Skeletal muscle tissue (tissue), 4 donors: ENCODE data around the gene ADH7. TPM values are rescaled to one million over a fixed set of nuclear protein-coding genes. Genes with fewer than 3 reads are reported as not detected.
"Not testable (repeated sequence)": the region's sequence is repeated elsewhere in the genome, so short reads cannot be mapped to it uniquely, and the experiment has no call there.

Experiments
- H3K27ac ChIP-seq: one replicate; pipeline ENCODE4 v1.7.0; 2013; ENCODE audit warnings: mild to moderate bottlenecking, low read depth, low read length, inconsistent platforms
- H3K27me3 ChIP-seq, 3 donors: one replicate each; pipeline ENCODE4 v1.7.0; 2013; ENCODE audit warnings: low read length in 3 of 3; ENCODE audit not compliant: control insufficient read depth in 3 of 3, insufficient read depth in 3 of 3
- H3K36me3 ChIP-seq, 3 donors: one replicate each; pipeline ENCODE4 v1.7.0; 2013; ENCODE audit warnings: low read length in 3 of 3; ENCODE audit not compliant: control insufficient read depth in 3 of 3, insufficient read depth in 3 of 3
- H3K4me1 ChIP-seq, 3 donors: one replicate each; pipeline ENCODE4 v1.7.0; 2013; ENCODE audit warnings: low read length in 3 of 3, mild to moderate bottlenecking in 3 of 3; ENCODE audit not compliant: control insufficient read depth in 3 of 3, insufficient read depth in 3 of 3
- H3K4me3 ChIP-seq, 3 donors: one replicate each; pipeline ENCODE4 v1.7.0; 2013; ENCODE audit warnings: low read length in 3 of 3
- H3K9ac ChIP-seq, 3 donors: one replicate each; pipeline ENCODE4 v1.7.0; 2013; ENCODE audit warnings: low read length in 3 of 3, mild to moderate bottlenecking in 3 of 3, moderate library complexity in 2 of 3, low read depth in 1 of 3
- H3K9me3 ChIP-seq, 3 donors: one replicate each; pipeline ENCODE4 v1.7.0; 2013; ENCODE audit warnings: low read length in 3 of 3; ENCODE audit not compliant: control insufficient read depth in 3 of 3
- total RNA-seq: library from RNA; depleted of rRNA; stranded (reverse); fragments of >200 nt; gene quantifications from one replicate; pipeline ENCODE4 v1.2.3, GENCODE V29; 2014
- donor health status: Osteomylitis.

The ADH7 gene
- total RNA-seq, 1 donor from 2014 or later = not detected

GRCh38 chr4:99430106-99430505 lies 5.0 kb downstream of the ADH7 start:
- Histone ChIP-seq H3K27me3 (no peaks in the 10 kb centered on the region), H3K4me3 (no peak overlapping the region), H3K9me3 (no peaks in the 10 kb centered on the region)

DNA sequence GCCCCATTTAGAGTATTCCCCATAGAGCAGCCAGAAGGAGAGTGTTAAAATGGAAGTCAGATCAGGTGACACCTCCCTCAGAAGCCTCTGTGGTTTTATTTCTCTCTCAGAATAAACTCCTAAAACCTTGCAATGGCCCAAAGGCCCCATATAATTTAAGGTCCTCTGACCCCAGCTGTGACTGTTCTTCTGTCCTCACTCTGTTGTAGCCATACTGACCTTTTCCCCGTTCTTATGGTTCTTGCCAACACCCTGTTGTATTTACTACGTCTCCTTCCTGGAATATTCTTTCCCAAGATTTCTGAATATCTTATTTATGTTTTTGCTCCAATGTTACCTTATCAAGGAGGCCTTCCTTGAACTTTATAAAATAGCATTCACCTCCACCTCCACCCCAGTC lies 18.0 kb downstream of the ADH7 start:
- Histone ChIP-seq H3K9ac (no peak overlapping the region), H3K27me3 (no peaks in the 10 kb centered on the region), H3K4me3 (no peak overlapping the region), H3K9me3 (no peaks in the 10 kb centered on the region), H3K27ac (no peak overlapping the region), H3K36me3 (no peaks in the 10 kb centered on the region), H3K4me1 (no peaks in the 10 kb centered on the region)

More at GRCh38 chr4:99430106-99430505, 5.0 kb downstream of the ADH7 start:
- Histone ChIP-seq H3K4me1 (no peaks in the 10 kb centered on the region), H3K36me3 (no peaks in the 10 kb centered on the region), H3K27ac (no peak overlapping the region), H3K9ac (no peak overlapping the region)

DNA sequence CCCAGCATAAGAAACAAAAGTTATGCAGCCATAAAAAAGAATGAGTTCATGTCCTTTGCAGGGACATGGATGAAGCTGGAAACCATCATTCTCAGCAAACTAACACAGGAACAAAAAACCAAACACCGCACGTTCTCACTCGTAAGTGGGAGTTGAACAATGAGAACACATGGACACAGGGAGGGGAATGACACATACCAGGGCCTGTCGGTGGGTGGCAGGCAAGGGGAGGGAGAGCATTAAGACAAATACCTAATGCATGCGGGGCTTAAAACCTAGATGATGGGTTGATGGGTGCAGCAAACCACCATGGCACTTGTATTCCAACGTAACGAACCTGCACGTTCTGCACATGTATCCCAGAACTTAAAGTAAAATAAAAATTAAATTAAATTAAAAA lies 19.4 kb downstream of the ADH7 start:
- not testable (repeated sequence) for H3K9ac ChIP-seq, H3K36me3 ChIP-seq, H3K4me1 ChIP-seq, H3K27ac ChIP-seq, H3K27me3 ChIP-seq, H3K9me3 ChIP-seq, H3K4me3 ChIP-seq

GRCh38 chr4:99414902-99415301 lies 20.2 kb downstream of the ADH7 start:
- not testable (repeated sequence) for H3K9ac ChIP-seq, H3K4me1 ChIP-seq, H3K4me3 ChIP-seq, H3K36me3 ChIP-seq, H3K27ac ChIP-seq, H3K27me3 ChIP-seq, H3K9me3 ChIP-seq

- no peak overlapping the region for H3K4me3 ChIP-seq
- no peaks in the 10 kb centered on the region for H3K4me1 ChIP-seq
- H3K9me3 ChIP-seq = no peaks in the 10 kb centered on the region
- no peak overlapping the region for H3K9ac ChIP-seq
- H3K27ac ChIP-seq = no peak overlapping the region
- H3K27me3 ChIP-seq = no peaks in the 10 kb centered on the region
- H3K36me3 ChIP-seq = no peaks in the 10 kb centered on the region
Measured at GRCh38 chr4:99414401-99414800, 20.7 kb downstream of the ADH7 start.

GRCh38 chr4:99413140-99413539 lies 22.0 kb downstream of the ADH7 start:
- H3K27ac ChIP-seq = no peak overlapping the region
- no peak overlapping the region for H3K4me3 ChIP-seq
- H3K27me3 ChIP-seq = no peaks in the 10 kb centered on the region
- H3K9me3 ChIP-seq = no peaks in the 10 kb centered on the region
- H3K9ac ChIP-seq = no peak overlapping the region
- no peaks in the 10 kb centered on the region for H3K36me3 ChIP-seq
- H3K4me1 ChIP-seq = no peaks in the 10 kb centered on the region

DNA sequence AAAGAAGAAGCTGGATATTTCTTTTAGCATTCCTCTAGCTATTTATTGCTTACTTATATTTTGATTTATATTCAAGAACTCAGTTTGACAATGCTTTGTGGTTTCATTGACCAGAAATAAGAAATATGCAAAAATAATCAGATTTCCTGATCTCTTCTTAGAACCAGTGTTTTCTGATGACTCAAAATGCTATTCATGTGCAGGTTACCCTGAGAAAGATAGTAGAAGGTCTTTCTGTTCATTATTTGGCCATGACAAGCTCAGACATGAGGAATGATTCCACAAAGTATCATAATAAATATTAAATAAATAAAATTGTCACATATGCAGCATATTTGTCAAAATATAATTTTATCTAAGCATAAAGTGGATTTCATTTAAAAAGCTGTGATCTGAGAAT lies 24.1 kb downstream of the ADH7 start:
- H3K27me3 ChIP-seq = no peaks in the 10 kb centered on the region
- H3K36me3 ChIP-seq = no peaks in the 10 kb centered on the region

DNA sequence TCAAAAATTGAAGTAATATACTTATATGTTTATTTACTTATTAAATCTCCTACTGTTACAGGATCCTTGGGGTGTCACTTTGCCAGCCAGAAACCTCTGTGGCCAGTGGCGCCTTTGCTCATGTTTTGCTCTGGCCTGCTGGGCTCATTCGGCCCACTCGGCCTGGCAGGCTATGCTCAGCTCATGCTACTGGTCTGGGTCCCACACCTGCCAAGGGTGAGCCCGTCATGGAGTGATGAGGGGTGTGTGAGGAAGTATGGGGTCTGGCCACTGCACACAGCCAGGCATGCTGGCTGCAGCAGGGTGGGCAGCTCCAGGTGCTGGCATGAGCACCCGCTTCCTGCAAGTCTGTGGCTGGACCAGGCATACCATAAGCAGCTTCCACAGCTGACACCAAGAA lies 25.1 kb downstream of the ADH7 start:
- Histone ChIP-seq H3K27ac (no peak overlapping the region), H3K9me3 (no peaks in the 10 kb centered on the region), H3K36me3 (no peaks in the 10 kb centered on the region), H3K4me3 (no peak overlapping the region), H3K9ac (no peak overlapping the region), H3K4me1 (no peaks in the 10 kb centered on the region), H3K27me3 (no peaks in the 10 kb centered on the region)

More for the DNA sequence above, 24.1 kb downstream of the ADH7 start:
- no peaks in the 10 kb centered on the region for H3K4me1 ChIP-seq
- H3K27ac ChIP-seq = no peak overlapping the region
- no peak overlapping the region for H3K4me3 ChIP-seq
- no peak overlapping the region for H3K9ac ChIP-seq
- H3K9me3 ChIP-seq = no peaks in the 10 kb centered on the region

DNA sequence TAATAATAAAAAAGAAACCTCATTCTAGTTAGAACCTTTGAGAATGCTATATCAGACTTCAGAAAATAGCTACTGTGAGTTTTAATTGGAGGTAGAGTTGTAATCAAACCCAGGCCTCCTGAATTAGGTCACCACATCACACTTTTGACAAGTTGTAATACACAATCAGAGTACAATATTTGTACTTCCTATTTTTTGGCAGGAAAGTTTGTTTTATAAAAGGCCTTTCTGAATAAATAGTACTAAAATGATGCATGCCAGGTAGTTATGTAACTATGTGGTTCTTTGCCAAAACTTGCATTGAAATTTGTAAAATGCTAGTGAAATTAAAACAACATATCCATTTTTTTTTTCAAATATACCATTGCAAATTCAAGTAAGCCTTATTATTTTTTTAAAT lies 26.8 kb downstream of the ADH7 start:
- no peaks in the 10 kb centered on the region for H3K36me3 ChIP-seq
- H3K9me3 ChIP-seq = no peaks in the 10 kb centered on the region
- no peaks in the 10 kb centered on the region for H3K27me3 ChIP-seq
- no peak overlapping the region for H3K9ac ChIP-seq
- no peak overlapping the region for H3K4me3 ChIP-seq
- H3K4me1 ChIP-seq = peaks cover 0 to 4% (median 4%) of the 10 kb centered on the region in 3 donors
- no peak overlapping the region for H3K27ac ChIP-seq

DNA sequence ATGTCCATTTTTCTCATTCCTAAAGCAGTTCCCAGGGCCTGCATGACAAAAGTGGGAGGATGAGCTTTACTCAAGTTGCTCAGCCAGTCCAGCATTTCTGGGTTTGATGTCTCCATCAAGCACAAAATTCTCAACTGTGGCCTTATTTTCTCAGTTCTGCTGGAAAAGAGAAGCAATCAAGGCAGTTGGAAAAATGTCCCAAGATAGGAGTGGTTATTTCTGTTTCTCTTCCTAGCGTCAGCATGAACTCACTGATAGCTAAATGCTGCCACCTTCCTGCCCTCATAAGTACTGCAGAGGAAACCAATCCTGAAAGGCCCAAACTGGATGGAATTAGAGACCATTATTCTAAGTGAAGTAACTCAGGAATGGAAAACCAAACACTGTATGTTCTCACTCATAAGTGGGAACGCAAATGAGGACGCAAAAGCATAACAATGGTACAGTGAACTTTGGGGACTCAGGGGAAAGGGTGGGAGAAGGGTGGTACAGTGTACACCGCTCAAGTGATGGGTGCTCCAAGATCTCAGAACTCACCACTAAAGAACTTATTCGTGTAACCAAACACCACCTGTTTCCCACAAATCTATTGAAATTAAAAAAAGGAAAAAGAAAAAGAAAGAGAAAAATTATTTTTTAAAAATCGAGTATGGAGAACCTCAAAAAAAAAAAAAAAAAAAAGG lies 29.6 kb downstream of the ADH7 start:
- Histone ChIP-seq H3K27ac (no peak overlapping the region), H3K4me1 (peaks cover 0 to 4% (median 4%) of the 10 kb centered on the region in 3 donors)

More for the DNA sequence above, 29.6 kb downstream of the ADH7 start:
- no peak overlapping the region for H3K9ac ChIP-seq
- no peaks in the 10 kb centered on the region for H3K36me3 ChIP-seq
- no peak overlapping the region for H3K4me3 ChIP-seq
- H3K9me3 ChIP-seq = no peaks in the 10 kb centered on the region
- no peaks in the 10 kb centered on the region for H3K27me3 ChIP-seq
